Spleen (tissue), 11 donors: ENCODE results near the gene CHST15. TPM values are rescaled to one million over a fixed set of nuclear protein-coding genes. Genes with fewer than 3 reads are reported as not detected.

Source experiments
- DNase-seq: peaks from one replicate; pipeline ENCODE4 v3.0.0-alpha.2; 2020
- H3K27ac ChIP-seq, 8 donors: fragments of 200-600 bp; sonication (generic) in 7 of 8; 1 replicate in 4 of 8; 2 replicates in 4 of 8; pipeline versions ENCODE4 v1.5.0 to v1.8.0; 2016 to 2021; ENCODE audit warnings: inconsistent platforms in 4 of 8, mild to moderate bottlenecking in 4 of 8, moderate library complexity in 1 of 8
- H3K27me3 ChIP-seq, 7 donors: fragments of 200-600 bp; sonication (generic) in 6 of 7; replicated peaks in 1 of 7; 1 replicate in 4 of 7; 2 replicates in 3 of 7; pipeline versions ENCODE4 v1.5.0 to v1.8.0; 2016 to 2021; ENCODE audit warnings: inconsistent platforms in 3 of 7, mild to moderate bottlenecking in 1 of 7
- H3K36me3 ChIP-seq, 6 donors: fragments of 200-600 bp; sonication (generic) in 5 of 6; 1 replicate in 4 of 6; 2 replicates in 2 of 6; pipeline versions ENCODE4 v1.5.0 to v1.8.0; 2016 to 2021; ENCODE audit warnings: inconsistent platforms in 2 of 6
- H3K4me1 ChIP-seq, 6 donors: fragments of 200-600 bp; sonication (generic) in 5 of 6; 1 replicate in 3 of 6; 2 replicates in 3 of 6; pipeline versions ENCODE4 v1.5.0 to v1.8.0; 2016 to 2021; ENCODE audit warnings: inconsistent platforms in 3 of 6
- H3K4me3 ChIP-seq, 8 donors: fragments of 200-600 bp; sonication (generic) in 7 of 8; 1 replicate in 4 of 8; 2 replicates in 4 of 8; pipeline versions ENCODE4 v1.5.0 to v1.8.0; 2016 to 2021; ENCODE audit warnings: inconsistent platforms in 4 of 8, mild to moderate bottlenecking in 4 of 8, moderate library complexity in 2 of 8
- H3K9me3 ChIP-seq, 8 donors: fragments of 200-600 bp; sonication (generic) in 7 of 8; 1 replicate in 4 of 8; 2 replicates in 4 of 8; pipeline versions ENCODE4 v1.5.0 to v1.8.0; 2016 to 2021; ENCODE audit warnings: inconsistent platforms in 4 of 8
- POLR2A ChIP-seq, 3 donors: fragments of 450-650 bp; IDR thresholded peaks; one replicate each; pipeline ENCODE4 v1.5.1; 2017; ENCODE audit warnings: antibody characterized with exemption in 3 of 3, mild to moderate bottlenecking in 1 of 3
- POLR2AphosphoS5 ChIP-seq, 3 donors: sonication (generic); formaldehyde crosslinking; IDR thresholded peaks; one replicate each; pipeline ENCODE4 v1.5.1; 2017; ENCODE audit warnings: antibody characterized with exemption in 3 of 3
- WGBS, 5 donors: extraction: QIAGEN DNeasy Blood & Tissue Kit in 3 of 5; methylation state at CpG; one replicate each; pipeline versions ENCODE4 v1.1.5 to v1.1.7; 2013 to 2018; 5-methylcytosine and 5-hydroxymethylcytosine counted together
- intact Hi-C: fragments of 100-400 bp; cut with DNase I; formaldehyde crosslinking; loops from one replicate; pipeline ENCODE4 v1.15.0; 2023; ENCODE audit warnings: low total_unique reads
- polyA plus RNA-seq, 3 donors: library from polyadenylated mRNA; stranded (reverse); fragments of 200-250 nt; gene quantifications; one replicate each; pipeline ENCODE4 v1.2.1, GENCODE V29; 2013
- total RNA-seq, 7 donors: library from RNA; depleted of rRNA in 3 of 7; stranded (reverse); fragments of >200 nt in 3 of 7; fragmentation: NEBNext Ultra II Directional in 4 of 7; extraction: Animal tissue kit (Norgen Biotek cat#: 25700) in 4 of 7; gene quantifications; one replicate each; pipeline versions ENCODE4 v1.1.0 to v1.2.1, GENCODE V29; 2016 to 2021
- TF ChIP-seq, protein P1 (sequence below), 11 experiments: fragments of 200-600 bp in 7 of 11; fragments of 450-650 bp in 4 of 11; sonication (generic) in 4 of 11; IDR thresholded peaks in 8 of 11; conservative IDR thresholded peaks in 3 of 11; 1 replicate in 7 of 11; 2 replicates in 4 of 11; pipeline versions ENCODE4 v1.4.0 to v1.8.0; 2016 to 2021; ENCODE audit warnings: antibody characterized with exemption in 11 of 11, inconsistent platforms in 4 of 11, mild to moderate bottlenecking in 1 of 11
- donor health status: healthy with polysubstance abuse.
- donor health status: DM: no; HTN: no; CAD: no; lungs with moderate emphysema.
- donor health status: DM: no; HTN: no; CAD: no.
- donor health status: Bipolar disorder and iron deficiency.
- donor health status: healthy.
- donor health status: DM: no; HTN: no; CAD: no.
- donor health status: DM: yes; HTN: yes; CAD: no.

The CHST15 gene
- total and polyA plus RNA-seq, 10 donors = 6.1 to 133 (median 102) TPM

DNA sequence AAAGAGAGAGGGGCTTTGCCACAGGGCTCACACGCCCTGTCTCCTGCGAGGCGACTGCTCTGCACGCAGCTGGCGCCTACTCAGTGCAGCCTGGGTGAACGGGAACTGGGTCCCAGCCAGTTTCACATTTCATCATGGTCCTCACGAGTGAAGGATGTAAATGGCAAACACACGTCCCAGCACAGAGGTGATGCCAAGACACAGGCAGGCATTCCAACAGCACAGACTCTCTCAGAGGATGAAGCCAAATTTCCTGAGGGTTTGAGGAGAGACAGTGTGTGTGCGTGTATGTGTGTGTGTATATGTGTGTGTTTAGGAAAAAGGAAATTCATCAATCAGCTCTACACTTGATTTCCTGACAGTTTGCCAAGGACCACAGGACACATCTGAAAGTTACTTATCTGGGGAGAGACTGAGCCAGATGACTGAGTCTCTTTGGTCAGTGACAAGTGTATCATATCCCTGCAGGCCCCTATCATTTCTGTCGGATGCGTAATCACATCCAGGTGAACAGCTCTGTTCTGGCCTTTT is 53.9 kb downstream of the CHST15 start:
- TF ChIP-seq POLR2AphosphoS5 (IDR thresholded peaks at IDR 0.05) = peak; percentile 39 to 60 (median 56)
- TF ChIP-seq, protein P1, sequence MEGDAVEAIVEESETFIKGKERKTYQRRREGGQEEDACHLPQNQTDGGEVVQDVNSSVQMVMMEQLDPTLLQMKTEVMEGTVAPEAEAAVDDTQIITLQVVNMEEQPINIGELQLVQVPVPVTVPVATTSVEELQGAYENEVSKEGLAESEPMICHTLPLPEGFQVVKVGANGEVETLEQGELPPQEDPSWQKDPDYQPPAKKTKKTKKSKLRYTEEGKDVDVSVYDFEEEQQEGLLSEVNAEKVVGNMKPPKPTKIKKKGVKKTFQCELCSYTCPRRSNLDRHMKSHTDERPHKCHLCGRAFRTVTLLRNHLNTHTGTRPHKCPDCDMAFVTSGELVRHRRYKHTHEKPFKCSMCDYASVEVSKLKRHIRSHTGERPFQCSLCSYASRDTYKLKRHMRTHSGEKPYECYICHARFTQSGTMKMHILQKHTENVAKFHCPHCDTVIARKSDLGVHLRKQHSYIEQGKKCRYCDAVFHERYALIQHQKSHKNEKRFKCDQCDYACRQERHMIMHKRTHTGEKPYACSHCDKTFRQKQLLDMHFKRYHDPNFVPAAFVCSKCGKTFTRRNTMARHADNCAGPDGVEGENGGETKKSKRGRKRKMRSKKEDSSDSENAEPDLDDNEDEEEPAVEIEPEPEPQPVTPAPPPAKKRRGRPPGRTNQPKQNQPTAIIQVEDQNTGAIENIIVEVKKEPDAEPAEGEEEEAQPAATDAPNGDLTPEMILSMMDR (IDR thresholded peaks at IDR 0.05 in 8 of 11, conservative IDR thresholded peaks at IDR 0.05 in 3 of 11) = no peak
- Histone ChIP-seq H3K36me3 (peaks cover 0 to 89% (median 6%) of the 10 kb centered on the region in 6 donors), H3K27me3 (no peaks in the 10 kb centered on the region), H3K9me3 (no peaks in the 10 kb centered on the region), H3K4me3 (peak overlapping the region in 1 of 8 donors; percentile 34), H3K4me1 (peaks cover 24 to 98% (median 68%) of the 10 kb centered on the region in 6 donors), H3K27ac (peak overlapping the region in 7 of 8 donors; percentile 19 to 94 (median 87))
- WGBS, 5 donors = 46 to 69% (median 52%) methylated on average over 10 to 11 of the region's 11 CpGs
- intact Hi-C loops = no loop called here
- DNase-seq = peak; percentile 80

DNA sequence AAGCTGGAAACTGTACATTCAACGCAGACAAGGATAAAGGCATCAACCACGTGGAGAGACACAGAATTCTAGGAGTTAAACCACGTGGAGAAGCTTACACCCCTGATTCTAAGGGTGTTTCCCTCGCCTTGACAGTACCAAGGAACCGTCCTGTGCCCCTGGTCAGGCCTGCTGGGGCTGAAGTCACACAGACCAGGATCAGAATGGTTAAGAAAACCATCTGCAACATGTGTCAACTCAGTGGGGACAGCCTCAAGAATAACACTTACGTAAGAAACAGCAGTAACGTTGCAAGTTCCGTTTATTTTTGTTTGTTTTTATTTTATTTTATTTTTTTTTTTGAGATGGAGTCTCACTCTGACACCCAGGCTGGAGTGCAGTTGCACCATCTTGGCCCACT is 55.6 kb downstream of the CHST15 start:
- H3K4me3 ChIP-seq = peak overlapping the region in 1 of 8 donors; percentile 56
- intact Hi-C loops = no loop called here
- TF ChIP-seq, protein P1 (IDR thresholded peaks at IDR 0.05 in 8 of 11, conservative IDR thresholded peaks at IDR 0.05 in 3 of 11) = no peak
- TF ChIP-seq POLR2A (IDR thresholded peaks at IDR 0.05) (no peak), POLR2AphosphoS5 (IDR thresholded peaks at IDR 0.05) (peak in 1 of 3 donors; percentile 57)
- 59 to 86% (median 68%) methylated on average over 8 of the region's 8 CpGs for WGBS, 5 donors
- H3K4me1 ChIP-seq = peaks cover 23 to 98% (median 69%) of the 10 kb centered on the region in 6 donors
- H3K9me3 ChIP-seq = no peaks in the 10 kb centered on the region
- DNase-seq = peak; percentile 73
- H3K27ac ChIP-seq = peak overlapping the region in 7 of 8 donors; percentile 75 to 94 (median 87)
- H3K36me3 ChIP-seq = peaks cover 0 to 88% (median 3%) of the 10 kb centered on the region in 6 donors
- no peaks in the 10 kb centered on the region for H3K27me3 ChIP-seq

DNA sequence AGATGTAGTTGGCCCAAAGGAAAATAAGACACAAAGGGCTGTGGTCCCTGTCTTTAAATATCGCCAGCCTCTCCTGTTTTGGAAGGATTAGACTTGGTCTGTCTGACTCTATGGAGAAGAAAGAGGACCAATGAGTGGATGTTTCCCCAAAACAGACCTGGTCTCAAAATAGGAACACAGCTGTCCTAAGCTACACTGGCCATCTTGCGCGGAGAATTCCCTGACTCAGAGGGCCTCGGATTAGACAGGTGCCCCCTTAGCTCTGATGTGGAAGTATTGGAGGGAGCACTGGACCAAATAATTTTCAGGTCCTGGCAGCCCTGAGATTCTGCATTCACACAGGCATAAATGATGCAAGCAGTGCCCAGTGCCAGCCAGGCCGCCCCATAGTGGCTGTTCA is 56.1 kb downstream of the CHST15 start:
- no peaks in the 10 kb centered on the region for H3K9me3 ChIP-seq
- intact Hi-C loops = no loop called here
- no peaks in the 10 kb centered on the region for H3K27me3 ChIP-seq
- peaks cover 0 to 88% (median 3%) of the 10 kb centered on the region in 6 donors for H3K36me3 ChIP-seq
- TF ChIP-seq, protein P1 (IDR thresholded peaks at IDR 0.05 in 8 of 11, conservative IDR thresholded peaks at IDR 0.05 in 3 of 11) = no peak
- TF ChIP-seq POLR2A (IDR thresholded peaks at IDR 0.05) = no peak
- TF ChIP-seq POLR2AphosphoS5 (IDR thresholded peaks at IDR 0.05) = no peak
- 76 to 96% (median 86%) methylated on average over 5 of the region's 5 CpGs for WGBS, 5 donors
- peak overlapping the region in 7 of 8 donors; percentile 75 to 94 (median 87) for H3K27ac ChIP-seq
- peaks cover 22 to 98% (median 66%) of the 10 kb centered on the region in 6 donors for H3K4me1 ChIP-seq
- peak overlapping the region in 1 of 8 donors; percentile 56 for H3K4me3 ChIP-seq
- DNase-seq = peak; percentile 72

DNA sequence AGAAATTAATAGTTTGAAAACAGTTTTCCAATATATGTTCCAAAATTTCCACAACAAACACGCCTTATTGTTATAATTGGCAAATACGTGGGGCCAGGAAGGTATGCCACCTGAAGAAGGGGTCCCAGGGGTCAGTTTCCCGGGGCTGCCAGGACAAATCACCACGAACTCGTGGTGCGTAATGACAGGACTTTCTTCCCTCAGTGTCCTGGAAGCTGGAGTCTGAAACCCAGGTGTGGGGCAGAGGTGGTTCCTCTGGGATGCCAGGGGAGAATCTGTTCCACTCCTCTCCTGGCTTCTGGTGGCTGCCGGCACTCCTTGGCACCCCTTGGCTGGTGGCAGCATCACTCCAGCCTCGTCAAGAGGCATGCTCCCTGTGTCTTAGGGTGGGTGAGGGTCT is 56.7 kb downstream of the CHST15 start:
- intact Hi-C loops = no loop called here
- peak overlapping the region in 1 of 8 donors; percentile 56 for H3K4me3 ChIP-seq
- WGBS, 5 donors = 89 to 96% (median 94%) methylated on average over 8 of the region's 8 CpGs
- H3K4me1 ChIP-seq = peaks cover 22 to 95% (median 64%) of the 10 kb centered on the region in 6 donors
- no peak for TF ChIP-seq POLR2A (IDR thresholded peaks at IDR 0.05)
- TF ChIP-seq, protein P1 (IDR thresholded peaks at IDR 0.05 in 8 of 11, conservative IDR thresholded peaks at IDR 0.05 in 3 of 11) = no peak
- no peak for TF ChIP-seq POLR2AphosphoS5 (IDR thresholded peaks at IDR 0.05)
- peak; percentile 78 for DNase-seq
- peaks cover 0 to 88% (median 2%) of the 10 kb centered on the region in 6 donors for H3K36me3 ChIP-seq
- H3K27me3 ChIP-seq = no peaks in the 10 kb centered on the region
- peak overlapping the region in 7 of 8 donors; percentile 75 to 94 (median 87) for H3K27ac ChIP-seq
- H3K9me3 ChIP-seq = no peaks in the 10 kb centered on the region
